Subcutaneous abdominal adipose tissue (tissue), 5 donors: ENCODE measurements around the gene P2RX6.
"Not testable (repeated sequence)": the region's sequence is repeated elsewhere in the genome, so short reads cannot be mapped to it uniquely, and the experiment has no call there.

Experiments used
- H3K27ac ChIP-seq: one replicate; pipeline ENCODE4 v1.7.0; 2013; ENCODE audit warnings: low read depth, mild to moderate bottlenecking, inconsistent platforms, low read length, moderate library complexity
- H3K27me3 ChIP-seq, 5 donors: one replicate each; pipeline ENCODE4 v1.7.0; 2013; ENCODE audit warnings: low read length in 5 of 5, inconsistent platforms in 1 of 5; ENCODE audit not compliant: control insufficient read depth in 5 of 5, insufficient read depth in 4 of 5
- H3K36me3 ChIP-seq, 5 donors: one replicate each; pipeline ENCODE4 v1.7.0; 2013; ENCODE audit warnings: low read length in 5 of 5; ENCODE audit not compliant: control insufficient read depth in 5 of 5, insufficient read depth in 5 of 5
- H3K4me1 ChIP-seq, 5 donors: one replicate each; pipeline ENCODE4 v1.7.0; 2013; ENCODE audit warnings: low read length in 5 of 5, mild to moderate bottlenecking in 3 of 5, moderate library complexity in 1 of 5; ENCODE audit not compliant: control insufficient read depth in 5 of 5, insufficient read depth in 5 of 5
- H3K4me3 ChIP-seq, 5 donors: one replicate each; pipeline ENCODE4 v1.7.0; 2013; ENCODE audit warnings: low read length in 5 of 5, low read depth in 1 of 5
- H3K9ac ChIP-seq, 5 donors: one replicate each; pipeline ENCODE4 v1.7.0; 2013; ENCODE audit warnings: low read length in 5 of 5, mild to moderate bottlenecking in 4 of 5, moderate library complexity in 3 of 5
- H3K9me3 ChIP-seq, 5 donors: one replicate each; pipeline ENCODE4 v1.7.0; 2013; ENCODE audit warnings: low read length in 5 of 5; ENCODE audit not compliant: control insufficient read depth in 5 of 5
- donor health status: healthy.
- donor health status: healthy.
- donor health status: healthy.
- donor health status: healthy.
- donor health status: healthy.

The P2RX6 gene

GRCh38 chr22:21014726-21015465 is at the start of gene P2RX6:
Gene P2RX6, plus strand, starts transcription at chr22:21015165. Its CDS starts 10 bp downstream, at chr22:21015175.
- no peak within 1 kb of the TSS for H3K27ac ChIP-seq
- peaks cover 2 to 31% (median 23%) of the 10 kb centered on the region in 5 donors for H3K4me1 ChIP-seq
- no peaks in the 10 kb centered on the region for H3K9me3 ChIP-seq
- peak within 1 kb of the TSS in 3 of 5 donors; percentile 52 to 68 (median 56) for H3K9ac ChIP-seq
- H3K4me3 ChIP-seq: peak within 1 kb of the TSS; percentile 54 to 73 (median 65)
- peaks cover 0 to 2% (median 0%) of the 10 kb centered on the region in 5 donors for H3K27me3 ChIP-seq
- H3K36me3 ChIP-seq: no peaks in the 10 kb centered on the region

GRCh38 chr22:20965888-20966855 is 48.8 kb upstream of the P2RX6 start:
- peaks cover 12 to 23% (median 17%) of the 10 kb centered on the region in 5 donors for H3K27me3 ChIP-seq
- H3K4me1 ChIP-seq: peaks cover 0 to 33% (median 10%) of the 10 kb centered on the region in 5 donors
- no peak overlapping the region for H3K9ac ChIP-seq

GRCh38 chr22:20966883-20967696 is 47.9 kb upstream of the P2RX6 start, which contains the start of gene AIFM3:
Gene AIFM3, plus strand, starts transcription at chr22:20967255. Its CDS starts 690 bp downstream, at chr22:20967945.
- no peak within 1 kb of the TSS for H3K27ac ChIP-seq

More at GRCh38 chr22:20965888-20966855, 48.8 kb upstream of the P2RX6 start:
- no peaks in the 10 kb centered on the region for H3K36me3 ChIP-seq
- H3K9me3 ChIP-seq: no peaks in the 10 kb centered on the region
- no peak overlapping the region for H3K4me3 ChIP-seq
- H3K27ac ChIP-seq: no peak overlapping the region

GRCh38 chr22:20967697-20968211 is 47.2 kb upstream of the P2RX6 start:
- no peak overlapping the region for H3K27ac ChIP-seq
- H3K27me3 ChIP-seq: peaks cover 12 to 23% (median 17%) of the 10 kb centered on the region in 5 donors
- H3K9me3 ChIP-seq: no peaks in the 10 kb centered on the region
- H3K4me1 ChIP-seq: peaks cover 0 to 34% (median 10%) of the 10 kb centered on the region in 5 donors
- no peaks in the 10 kb centered on the region for H3K36me3 ChIP-seq
- H3K9ac ChIP-seq: no peak overlapping the region
- no peak overlapping the region for H3K4me3 ChIP-seq

More at GRCh38 chr22:20966883-20967696, 47.9 kb upstream of the P2RX6 start, which contains the start of gene AIFM3:
- Histone ChIP-seq H3K4me1 (peaks cover 0 to 30% (median 10%) of the 10 kb centered on the region in 5 donors), H3K9ac (no peak within 1 kb of the TSS), H3K36me3 (no peaks in the 10 kb centered on the region), H3K4me3 (no peak within 1 kb of the TSS), H3K9me3 (no peaks in the 10 kb centered on the region), H3K27me3 (peaks cover 12 to 23% (median 17%) of the 10 kb centered on the region in 5 donors)

- no peak overlapping the region for H3K4me3 ChIP-seq
- no peak overlapping the region for H3K9ac ChIP-seq
- peaks cover 0 to 34% (median 10%) of the 10 kb centered on the region in 5 donors for H3K4me1 ChIP-seq
- H3K27ac ChIP-seq: no peak overlapping the region
- no peaks in the 10 kb centered on the region for H3K9me3 ChIP-seq
- no peaks in the 10 kb centered on the region for H3K36me3 ChIP-seq
- H3K27me3 ChIP-seq: peaks cover 12 to 19% (median 17%) of the 10 kb centered on the region in 5 donors
Observed at GRCh38 chr22:20968281-20968977, 46.5 kb upstream of the P2RX6 start.

GRCh38 chr22:20970939-20971657 is 43.9 kb upstream of the P2RX6 start:
- no peak overlapping the region for H3K4me3 ChIP-seq
- H3K27me3 ChIP-seq: no peaks in the 10 kb centered on the region
- H3K36me3 ChIP-seq: no peaks in the 10 kb centered on the region
- H3K9me3 ChIP-seq: no peaks in the 10 kb centered on the region
- no peak overlapping the region for H3K27ac ChIP-seq
- peaks cover 0 to 21% (median 2%) of the 10 kb centered on the region in 5 donors for H3K4me1 ChIP-seq
- H3K9ac ChIP-seq: no peak overlapping the region

- not testable (repeated sequence) for H3K27ac ChIP-seq, H3K27me3 ChIP-seq, H3K9me3 ChIP-seq, H3K9ac ChIP-seq, H3K4me3 ChIP-seq, H3K36me3 ChIP-seq
- H3K4me1 ChIP-seq: peaks cover 0 to 21% (median 2%) of the 10 kb centered on the region in 5 donors
Observed at GRCh38 chr22:20972014-20972694, 42.8 kb upstream of the P2RX6 start.

GRCh38 chr22:20972933-20973577 is 41.9 kb upstream of the P2RX6 start:
- H3K36me3 ChIP-seq: no peaks in the 10 kb centered on the region
- H3K9ac ChIP-seq: no peak overlapping the region
- H3K27ac ChIP-seq: no peak overlapping the region
- peaks cover 0 to 14% (median 2%) of the 10 kb centered on the region in 5 donors for H3K4me1 ChIP-seq
- H3K9me3 ChIP-seq: peaks cover 0 to 4% (median 0%) of the 10 kb centered on the region in 5 donors
- H3K4me3 ChIP-seq: no peak overlapping the region
- peaks cover 0 to 2% (median 0%) of the 10 kb centered on the region in 5 donors for H3K27me3 ChIP-seq
